GM12878 (cell line): ENCODE measurements around the gene RMND5A. TPM values are rescaled to one million over a fixed set of nuclear protein-coding genes. Genes with fewer than 3 reads are reported as not detected.

Experiments
- ATAC-seq: fragments of 200-7000 bp; cut with Tn5 transposase; 3 replicates; pipeline ENCODE4 v1.9.1; 2020; ENCODE audit warnings: mild to moderate bottlenecking, moderate library complexity
- BruUV-seq: library from RNA; stranded (reverse); fragments of 400-500 nt; replicated peaks from 2 replicates; lab custom pipeline; 2021; lab: Mats Ljungman, UMichigan
- CTCF ChIA-PET: fragments of 300-600 bp; sonication (Branson Sonifier 250); formaldehyde crosslinking; extraction: SDS; loops from one replicate; lab custom pipeline; 2021; ENCODE audit warnings: inconsistent platforms; lab: Yijun Ruan, JAX
- POLR2A ChIA-PET: fragments of 350-600 bp; formaldehyde crosslinking; extraction: SDS; loops from one replicate; lab custom pipeline; 2021; ENCODE audit warnings: inconsistent platforms; lab: Charles Lee
- RAD21 ChIA-PET: fragments of 300-600 bp; sonication (Branson Sonifier 250); formaldehyde crosslinking; loops from one replicate; lab custom pipeline; 2023; ENCODE audit warnings: antibody characterized with exemption; ENCODE audit not compliant: unreplicated experiment; lab: Charles Lee
- SMC1A ChIA-PET: fragments of 300-600 bp; sonication (Branson Sonifier 250); formaldehyde crosslinking; loops from one replicate; lab custom pipeline; 2023; ENCODE audit not compliant: unreplicated experiment, uncharacterized antibody; lab: Charles Lee
- DNase-seq: peaks from one replicate; pipeline ENCODE4 v3.0.0-alpha.2; 2011; ENCODE audit warnings: low read depth, low spot score
- FAIRE-seq: peaks from 3 replicates; lab custom pipeline; 2011; peaks lifted over from hg19 to GRCh38; lab: Jason Lieb, UNC
- H2AFZ ChIP-seq: 2 replicates; pipeline ENCODE4 v1.6.0; 2011; ENCODE audit warnings: low read depth, low read length, control low read depth; ENCODE audit not compliant: control insufficient read depth
- H3K27ac ChIP-seq: 2 replicates; pipeline ENCODE4 v1.5.1; 2011; ENCODE audit warnings: control low read depth; ENCODE audit not compliant: control insufficient read depth, insufficient read depth
- H3K27me3 ChIP-seq, 2 experiments: replicated peaks in 1 of 2; 2 replicates each; pipeline versions ENCODE4 v1.6.0 to v1.6.1; 2011; ENCODE audit warnings: low read length in 1 of 2; ENCODE audit not compliant: control insufficient read depth in 2 of 2, insufficient read depth in 2 of 2
- H3K36me3 ChIP-seq, 2 experiments: 2 replicates each; pipeline ENCODE4 v1.5.1; 2011; ENCODE audit warnings: low read length in 1 of 2; ENCODE audit not compliant: control insufficient read depth in 2 of 2, insufficient read depth in 2 of 2
- H3K4me1 ChIP-seq: 2 replicates; pipeline ENCODE4 v1.6.1; 2011; ENCODE audit warnings: mild to moderate bottlenecking, low read length, moderate library complexity, mixed read lengths; ENCODE audit not compliant: control insufficient read depth, insufficient read depth
- H3K4me2 ChIP-seq: 2 replicates; pipeline ENCODE4 v1.6.0; 2011; ENCODE audit warnings: control low read depth; ENCODE audit not compliant: control insufficient read depth, insufficient read depth
- H3K4me3 ChIP-seq: fragments of 200-600 bp; sonication (generic); 2 replicates; pipeline ENCODE4 v1.5.1; 2016
- H3K79me2 ChIP-seq: 2 replicates; pipeline ENCODE4 v1.6.0; 2011; ENCODE audit warnings: low read length; ENCODE audit not compliant: control insufficient read depth, insufficient read depth
- H3K9ac ChIP-seq: 2 replicates; pipeline ENCODE4 v1.8.0; 2011; ENCODE audit warnings: low read length, control low read depth, mixed read lengths; ENCODE audit not compliant: control insufficient read depth, insufficient read depth
- H3K9me3 ChIP-seq: replicated peaks from 3 replicates; pipeline ENCODE4 v1.5.1; 2011; ENCODE audit warnings: mild to moderate bottlenecking, low read length; ENCODE audit not compliant: control insufficient read depth, insufficient read depth
- H4K20me1 ChIP-seq: 2 replicates; pipeline ENCODE4 v1.6.0; 2011; ENCODE audit not compliant: control insufficient read depth, insufficient read depth
- BCL11A ChIP-seq: IDR thresholded peaks from 2 replicates; pipeline ENCODE4 v1.6.1; 2011; ENCODE audit warnings: low read depth, low read length
- BRCA1 ChIP-seq: IDR thresholded peaks from 2 replicates; pipeline ENCODE4 v1.6.1; 2011; ENCODE audit warnings: low read depth, low read length, improper control_type of control experiment
- CHD1 ChIP-seq: IDR thresholded peaks from 2 replicates; pipeline ENCODE4 v1.6.1; 2012; ENCODE audit warnings: low read depth, low read length, improper control_type of control experiment
- CREM ChIP-seq: IDR thresholded peaks from 2 replicates; pipeline ENCODE4 v1.6.1; 2014; ENCODE audit warnings: antibody characterized with exemption, low read depth
- FOS ChIP-seq: IDR thresholded peaks from 3 replicates; pipeline ENCODE4 v1.6.1; 2011; ENCODE audit warnings: borderline replicate concordance; ENCODE audit not compliant: insufficient read length; ENCODE audit errors: extremely low read depth
- GABPA ChIP-seq: IDR thresholded peaks from 2 replicates; pipeline ENCODE4 v1.6.1; 2014; ENCODE audit warnings: antibody characterized with exemption, low read depth, mild to moderate bottlenecking, inconsistent platforms
- HCFC1 ChIP-seq: fragments of 150-350 bp; IDR thresholded peaks from 2 replicates; pipeline ENCODE4 v1.6.1; 2014; ENCODE audit warnings: low read length
- JUND ChIP-seq: IDR thresholded peaks from 2 replicates; pipeline ENCODE4 v1.6.1; 2012; ENCODE audit warnings: low read depth, mild to moderate bottlenecking, low read length, improper control_type of control experiment, moderate library complexity
- MTA2 ChIP-seq: fragments of 450-650 bp; IDR thresholded peaks from 2 replicates; pipeline ENCODE4 v1.6.1; 2016; ENCODE audit warnings: low read depth, mild to moderate bottlenecking, moderate library complexity
- PML ChIP-seq: IDR thresholded peaks from 2 replicates; pipeline ENCODE4 v1.6.1; 2012; ENCODE audit warnings: low read length, inconsistent platforms
- RUNX3 ChIP-seq: IDR thresholded peaks from 2 replicates; pipeline ENCODE4 v1.6.1; 2012; ENCODE audit warnings: low read length, inconsistent platforms
- SPI1 ChIP-seq: IDR thresholded peaks from 2 replicates; pipeline ENCODE4 v1.6.1; 2011; ENCODE audit warnings: low read depth, mild to moderate bottlenecking, low read length, moderate library complexity, borderline replicate concordance; ENCODE audit not compliant: insufficient read depth
- SREBF1 ChIP-seq: IDR thresholded peaks from 2 replicates; pipeline ENCODE4 v1.6.1; 2012; ENCODE audit warnings: mild to moderate bottlenecking, low read length
- USF1 ChIP-seq: IDR thresholded peaks from 2 replicates; pipeline ENCODE4 v1.6.1; 2011; ENCODE audit warnings: borderline replicate concordance, low read depth, mild to moderate bottlenecking, moderate library complexity, mixed read lengths, low read length; ENCODE audit not compliant: insufficient read depth; ENCODE audit errors: extremely low read length
- ZNF384 ChIP-seq: IDR thresholded peaks from 2 replicates; pipeline ENCODE4 v1.6.1; 2012; ENCODE audit warnings: low read depth, mild to moderate bottlenecking, low read length, improper control_type of control experiment, borderline replicate concordance
- WGBS: methylation state at CpG from one replicate; pipeline ENCODE4 v1.1.6; 2016; ENCODE audit warnings: low lambda C conversion rate; ENCODE audit not compliant: insufficient replicate concordance, insufficient coverage; ENCODE audit errors: missing lambda C conversion rate; 5-methylcytosine and 5-hydroxymethylcytosine counted together
- in situ Hi-C: fragments of 300-500 bp; cut with MboI; formaldehyde crosslinking; loops from 9 replicates; pipeline ENCODE4 v1.14.3; 2018; ENCODE audit warnings: mixed read lengths
- intact Hi-C: fragments of 100-400 bp; cut with micrococcal nuclease; formaldehyde crosslinking; loops from one replicate; pipeline ENCODE4 v1.14.2; 2022; ENCODE audit not compliant: unreplicated experiment
- polyA plus RNA-seq, 11 experiments: library from polyadenylated mRNA; depleted of rRNA in 4 of 11; unstranded in 6 of 11; stranded (reverse) in 5 of 11; fragments of >200 nt; fragmentation: Nextera tagmentation in 4 of 11; fragmentation: Illumina TruSeq in 1 of 11; extraction: Ambion mirVana in 4 of 11; extraction: Trizol in 1 of 11; gene quantifications; 1 replicate in 1 of 11; 2 replicates in 10 of 11; pipeline versions ENCODE4 v1.2.1 to v1.2.3, GENCODE V29; 2011 to 2016; ENCODE audit warnings: inconsistent platforms in 2 of 11, missing spikeins in 2 of 11, low read depth in 1 of 11
- total RNA-seq, 4 experiments: library from RNA; depleted of rRNA in 3 of 4; stranded (reverse); fragments of >200 nt in 3 of 4; fragmentation: Illumina TruSeq in 1 of 4; extraction: Trizol in 1 of 4; gene quantifications; 2 replicates each; pipeline versions ENCODE4 v1.2.1 to v1.2.3, GENCODE V29; 2013 to 2021
- TF ChIP-seq, protein P1 (sequence below): fragments of 450-650 bp; IDR thresholded peaks from 2 replicates; pipeline ENCODE4 v1.6.1; 2017; ENCODE audit warnings: antibody characterized with exemption, mild to moderate bottlenecking, moderate library complexity

The RMND5A gene
- total and polyA plus RNA-seq, 10 of the 15 experiments (the other 5 are each of a cell fraction or from before 2014, with no cell fraction given) = 8.3 to 33.6 (median 23.2) TPM

DNA sequence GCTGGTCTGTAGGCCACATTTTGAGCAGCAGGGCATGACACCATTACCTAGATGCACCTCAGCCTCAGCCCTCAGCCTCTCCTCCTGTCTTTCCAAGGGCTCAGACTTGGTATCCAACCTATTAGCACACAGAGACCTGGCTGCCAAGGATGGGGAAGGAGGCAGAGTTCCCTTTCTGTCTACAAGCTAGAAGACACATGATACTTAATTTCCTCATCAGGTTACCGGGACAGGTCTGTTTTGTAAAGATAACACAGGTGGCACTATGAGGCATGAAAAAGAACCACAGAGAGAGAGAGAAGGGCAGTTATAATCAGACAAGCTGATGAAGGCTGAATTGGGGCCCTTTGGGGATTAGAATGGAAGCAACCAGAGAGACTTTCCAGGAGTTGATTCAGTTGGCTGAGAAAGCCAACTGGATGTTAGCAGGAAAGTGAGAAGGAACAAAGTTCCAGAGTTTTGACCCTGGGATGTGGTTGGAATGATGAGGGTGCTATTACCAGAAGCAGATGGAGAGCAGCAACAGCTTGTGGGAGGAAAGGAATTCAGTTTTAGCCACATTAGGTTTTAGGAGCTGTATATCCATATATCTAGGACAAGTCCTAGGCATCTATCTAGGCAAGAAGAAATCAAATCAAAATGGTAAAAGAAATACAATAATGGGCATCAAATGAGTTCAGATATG, 46.0 kb upstream of the RMND5A start:
- intact Hi-C loops = no loop called here
- DNase-seq = no peak

More for the DNA sequence above, 46.0 kb upstream of the RMND5A start:
- Histone ChIP-seq H3K9ac (no peak overlapping the region), H3K4me1 (no peaks in the 10 kb centered on the region), H3K79me2 (no peaks in the 10 kb centered on the region), H3K36me3 (no peaks in the 10 kb centered on the region), H2AFZ (no peak overlapping the region), H3K4me2 (no peak overlapping the region), H3K9me3 (no peaks in the 10 kb centered on the region), H4K20me1 (no peaks in the 10 kb centered on the region), H3K27ac (no peak overlapping the region), H3K27me3 (no peaks in the 10 kb centered on the region), H3K4me3 (no peak overlapping the region)
- 53% methylated on average over 1 of the region's 1 CpG for WGBS
- ChIA-PET CTCF (no interaction called here), SMC1A (no interaction called here), POLR2A (interaction anchor here (0.7 kb wide), 1 partner anchor 833 kb away, joined by 4 read pairs; no protein-coding TSS in a partner anchor), RAD21 (no interaction called here)
- no peak for TF ChIP-seq BCL11A
- TF ChIP-seq MTA2 = no peak
- TF ChIP-seq RUNX3 = no peak
- TF ChIP-seq SREBF1 = no peak
- no peak for TF ChIP-seq ZNF384
- TF ChIP-seq HCFC1 = no peak
- no peak for TF ChIP-seq FOS
- no peak for TF ChIP-seq JUND
- TF ChIP-seq, protein P1, sequence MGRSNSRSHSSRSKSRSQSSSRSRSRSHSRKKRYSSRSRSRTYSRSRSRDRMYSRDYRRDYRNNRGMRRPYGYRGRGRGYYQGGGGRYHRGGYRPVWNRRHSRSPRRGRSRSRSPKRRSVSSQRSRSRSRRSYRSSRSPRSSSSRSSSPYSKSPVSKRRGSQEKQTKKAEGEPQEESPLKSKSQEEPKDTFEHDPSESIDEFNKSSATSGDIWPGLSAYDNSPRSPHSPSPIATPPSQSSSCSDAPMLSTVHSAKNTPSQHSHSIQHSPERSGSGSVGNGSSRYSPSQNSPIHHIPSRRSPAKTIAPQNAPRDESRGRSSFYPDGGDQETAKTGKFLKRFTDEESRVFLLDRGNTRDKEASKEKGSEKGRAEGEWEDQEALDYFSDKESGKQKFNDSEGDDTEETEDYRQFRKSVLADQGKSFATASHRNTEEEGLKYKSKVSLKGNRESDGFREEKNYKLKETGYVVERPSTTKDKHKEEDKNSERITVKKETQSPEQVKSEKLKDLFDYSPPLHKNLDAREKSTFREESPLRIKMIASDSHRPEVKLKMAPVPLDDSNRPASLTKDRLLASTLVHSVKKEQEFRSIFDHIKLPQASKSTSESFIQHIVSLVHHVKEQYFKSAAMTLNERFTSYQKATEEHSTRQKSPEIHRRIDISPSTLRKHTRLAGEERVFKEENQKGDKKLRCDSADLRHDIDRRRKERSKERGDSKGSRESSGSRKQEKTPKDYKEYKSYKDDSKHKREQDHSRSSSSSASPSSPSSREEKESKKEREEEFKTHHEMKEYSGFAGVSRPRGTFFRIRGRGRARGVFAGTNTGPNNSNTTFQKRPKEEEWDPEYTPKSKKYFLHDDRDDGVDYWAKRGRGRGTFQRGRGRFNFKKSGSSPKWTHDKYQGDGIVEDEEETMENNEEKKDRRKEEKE = no peak
- no peak for TF ChIP-seq PML
- TF ChIP-seq CHD1 = no peak
- no peak for TF ChIP-seq SPI1
- TF ChIP-seq CREM = no peak
- TF ChIP-seq BRCA1 = no peak
- TF ChIP-seq GABPA = no peak
- TF ChIP-seq USF1 = no peak
- ATAC-seq = no peak
- no peak for FAIRE-seq
- in situ Hi-C loops = no loop called here
- BruUV-seq = no TSS peak
